WTC11 (cell line): ENCODE measurements around the gene AMELX. TPM values are rescaled to one million over a fixed set of nuclear protein-coding genes. Genes with fewer than 3 reads are reported as not detected.

ENCODE experiments used
- ATAC-seq: fragments of 200-7000 bp; cut with Tn5 transposase; 2 replicates; pipeline ENCODE4 v1.10.0; 2021; ENCODE audit warnings: mild to moderate bottlenecking, moderate library complexity
- CTCF ChIA-PET: fragments of 300-600 bp; sonication (Branson Sonifier 250); formaldehyde crosslinking; loops from one replicate; lab custom pipeline; 2021; ENCODE audit warnings: antibody characterized with exemption; lab: Charles Lee
- POLR2A ChIA-PET: fragments of 350-600 bp; sonication (Branson Sonifier 250); formaldehyde crosslinking; loops from one replicate; lab custom pipeline; 2021; ENCODE audit warnings: antibody characterized with exemption; lab: Charles Lee
- DNase-seq: peaks from one replicate; pipeline ENCODE4 v3.0.0; 2021; ENCODE audit warnings: low spot score
- H3K27ac Mint-ChIP-seq: 2 replicates; pipeline ENCODE4 v1.8.0; 2021; ENCODE audit warnings: mixed read lengths
- H3K27me3 Mint-ChIP-seq: 2 replicates; pipeline ENCODE4 v1.8.0; 2021; ENCODE audit warnings: low read depth, mild to moderate bottlenecking, moderate library complexity, mixed read lengths
- H3K36me3 Mint-ChIP-seq: 2 replicates; pipeline ENCODE4 v1.8.0; 2021; ENCODE audit warnings: mixed read lengths
- H3K4me1 Mint-ChIP-seq: 2 replicates; pipeline ENCODE4 v1.8.0; 2022; ENCODE audit warnings: mixed read lengths
- H3K4me3 Mint-ChIP-seq: 2 replicates; pipeline ENCODE4 v1.8.0; 2021; ENCODE audit warnings: mild to moderate bottlenecking, moderate library complexity, mixed read lengths
- H3K9me3 Mint-ChIP-seq: 2 replicates; pipeline ENCODE4 v1.8.0; 2021; ENCODE audit warnings: mixed read lengths
- ATF2 ChIP-seq: sonication (generic); formaldehyde crosslinking; IDR thresholded peaks from 2 replicates; pipeline ENCODE4 v1.8.1; 2022; ENCODE audit warnings: low read depth, missing genetic modification reagents, borderline replicate concordance
- CBFB ChIP-seq: sonication (generic); formaldehyde crosslinking; IDR thresholded peaks from 2 replicates; pipeline ENCODE4 v1.8.1; 2022; ENCODE audit warnings: mild to moderate bottlenecking, low read depth, missing genetic modification reagents
- CREM ChIP-seq: sonication (generic); formaldehyde crosslinking; IDR thresholded peaks from 2 replicates; pipeline ENCODE4 v1.8.1; 2022; ENCODE audit warnings: mild to moderate bottlenecking, missing genetic modification reagents, moderate library complexity
- ELF4 ChIP-seq: sonication (generic); formaldehyde crosslinking; IDR thresholded peaks from 2 replicates; pipeline ENCODE4 v1.8.1; 2022; ENCODE audit warnings: low read depth, mild to moderate bottlenecking, moderate library complexity, missing genetic modification reagents
- FOXK1 ChIP-seq: sonication (generic); formaldehyde crosslinking; IDR thresholded peaks from 2 replicates; pipeline ENCODE4 v1.8.0; 2022; ENCODE audit warnings: mild to moderate bottlenecking, moderate library complexity, missing genetic modification reagents
- GABPB1 ChIP-seq: sonication (generic); formaldehyde crosslinking; IDR thresholded peaks from 2 replicates; pipeline ENCODE4 v1.8.1; 2023; ENCODE audit warnings: mild to moderate bottlenecking, missing genetic modification reagents
- HMGA2 ChIP-seq: fragments of 250-450 bp; sonication (Bioruptor Pico); IDR thresholded peaks from 2 replicates; pipeline ENCODE4 v1.4.0; 2021; ENCODE audit warnings: mild to moderate bottlenecking, moderate library complexity
- KAT7 ChIP-seq: sonication (generic); formaldehyde crosslinking; IDR thresholded peaks from 2 replicates; pipeline ENCODE4 v1.8.1; 2023; ENCODE audit warnings: missing genetic modification reagents, mild to moderate bottlenecking, borderline replicate concordance
- MAX ChIP-seq: sonication (generic); formaldehyde crosslinking; IDR thresholded peaks from 2 replicates; pipeline ENCODE4 v1.8.0; 2022; ENCODE audit warnings: mild to moderate bottlenecking, missing genetic modification reagents
- MLX ChIP-seq: sonication (generic); formaldehyde crosslinking; IDR thresholded peaks from 2 replicates; pipeline ENCODE4 v1.8.1; 2023; ENCODE audit warnings: mild to moderate bottlenecking, missing genetic modification reagents, moderate library complexity
- MYBL2 ChIP-seq: sonication (generic); formaldehyde crosslinking; IDR thresholded peaks from 2 replicates; pipeline ENCODE4 v1.8.1; 2023; ENCODE audit warnings: mild to moderate bottlenecking, moderate library complexity, missing genetic modification reagents
- NFYB ChIP-seq: sonication (generic); formaldehyde crosslinking; conservative IDR thresholded peaks from 2 replicates; pipeline ENCODE4 v1.8.0; 2022; ENCODE audit warnings: low read depth, missing genetic modification reagents
- RELA ChIP-seq: sonication (generic); formaldehyde crosslinking; IDR thresholded peaks from 2 replicates; pipeline ENCODE4 v1.8.1; 2022; ENCODE audit warnings: missing genetic modification reagents, mild to moderate bottlenecking, borderline replicate concordance
- SMAD4 ChIP-seq: sonication (generic); formaldehyde crosslinking; IDR thresholded peaks from 2 replicates; pipeline ENCODE4 v1.8.0; 2022; ENCODE audit warnings: mild to moderate bottlenecking, missing genetic modification reagents
- SP1 ChIP-seq: sonication (generic); formaldehyde crosslinking; conservative IDR thresholded peaks from 2 replicates; pipeline ENCODE4 v1.8.1; 2022; ENCODE audit warnings: missing genetic modification reagents
- TCF7 ChIP-seq: sonication (generic); formaldehyde crosslinking; IDR thresholded peaks from 2 replicates; pipeline ENCODE4 v1.8.0; 2022; ENCODE audit warnings: mild to moderate bottlenecking, low read depth, missing genetic modification reagents, moderate library complexity
- TP53 ChIP-seq: sonication (generic); formaldehyde crosslinking; IDR thresholded peaks from 2 replicates; pipeline ENCODE4 v1.8.1; 2023; ENCODE audit warnings: mild to moderate bottlenecking, missing genetic modification reagents
- ZMAT4 ChIP-seq: fragments of 250-450 bp; sonication (Bioruptor Pico); IDR thresholded peaks from 2 replicates; pipeline ENCODE4 v1.9.0; 2021; ENCODE audit warnings: mild to moderate bottlenecking
- ZNF219 ChIP-seq: sonication (generic); formaldehyde crosslinking; IDR thresholded peaks from 2 replicates; pipeline ENCODE4 v1.8.0; 2023; ENCODE audit warnings: missing genetic modification reagents, mild to moderate bottlenecking, borderline replicate concordance
- ZNF263 ChIP-seq: sonication (generic); formaldehyde crosslinking; IDR thresholded peaks from 2 replicates; pipeline ENCODE4 v1.8.1; 2022; ENCODE audit warnings: low read depth, mild to moderate bottlenecking, moderate library complexity, missing genetic modification reagents
- ZNF512 ChIP-seq: sonication (generic); formaldehyde crosslinking; IDR thresholded peaks from 2 replicates; pipeline ENCODE4 v1.8.1; 2022; ENCODE audit warnings: missing genetic modification reagents, borderline replicate concordance
- ZNF671 ChIP-seq: fragments of 250-450 bp; sonication (Bioruptor Pico); IDR thresholded peaks from 2 replicates; pipeline ENCODE4 v1.8.0; 2021; ENCODE audit warnings: mild to moderate bottlenecking
- ZSCAN18 ChIP-seq: fragments of 250-450 bp; sonication (Bioruptor Pico); IDR thresholded peaks from 2 replicates; pipeline ENCODE4 v2.1.2; 2022; ENCODE audit warnings: mild to moderate bottlenecking, moderate library complexity
- total RNA-seq: library from RNA; stranded (reverse); gene quantifications from 3 replicates; pipeline ENCODE4 v1.2.3, GENCODE V29; 2021

The AMELX gene
- total RNA-seq, 1 experiment from 2014 or later = not detected

- no peak for TF ChIP-seq ZSCAN18 (CRISPR knock-in tag)
- no peak for TF ChIP-seq ZNF263 (CRISPR knock-in tag)
These were observed 11.2 kb upstream of the AMELX start (continued) for GRCh38 chrX:11282043-11282442.

GRCh38 chrX:11285651-11286050 lies 7.6 kb upstream of the AMELX start:
- POLR2A ChIA-PET = no interaction called here
- TF ChIP-seq CREM (CRISPR knock-in tag) = no peak
- no peak for TF ChIP-seq NFYB
- no peak for ATAC-seq
- no peak for DNase-seq
- CTCF ChIA-PET = no interaction called here
- H3K27ac Mint-ChIP-seq = no peak overlapping the region
- H3K36me3 Mint-ChIP-seq = no peaks in the 10 kb centered on the region
- H3K9me3 Mint-ChIP-seq = no peaks in the 10 kb centered on the region
- no peak overlapping the region for H3K4me3 Mint-ChIP-seq
- no peaks in the 10 kb centered on the region for H3K4me1 Mint-ChIP-seq
- peaks cover 7% of the 10 kb centered on the region; the same call in 1 of the 2 replicates for H3K27me3 Mint-ChIP-seq

GRCh38 chrX:11287505-11287904 lies 5.7 kb upstream of the AMELX start:
- POLR2A ChIA-PET = no interaction called here
- Mint-ChIP-seq H3K9me3 (no peaks in the 10 kb centered on the region), H3K4me3 (no peak overlapping the region), H3K36me3 (no peaks in the 10 kb centered on the region), H3K27me3 (peaks cover 21% of the 10 kb centered on the region), H3K27ac (no peak overlapping the region), H3K4me1 (no peaks in the 10 kb centered on the region)
- DNase-seq (no peak), ATAC-seq (no peak)
- TF ChIP-seq MAX (CRISPR knock-in tag) = no peak
- no peak for TF ChIP-seq ZNF219 (CRISPR knock-in tag)
- no peak for TF ChIP-seq ELF4
- TF ChIP-seq CBFB (CRISPR knock-in tag) = no peak
- TF ChIP-seq TP53 (CRISPR knock-in tag) = no peak
- no peak for TF ChIP-seq RELA
- TF ChIP-seq HMGA2 = no peak
- TF ChIP-seq ZSCAN18 (CRISPR knock-in tag) = no peak
- TF ChIP-seq ZNF671 (CRISPR knock-in tag) = no peak
- no peak for TF ChIP-seq MYBL2
- no peak for TF ChIP-seq FOXK1
- TF ChIP-seq ZMAT4 (CRISPR knock-in tag) = no peak
- TF ChIP-seq SMAD4 (CRISPR knock-in tag) = no peak
- CTCF ChIA-PET = no interaction called here

- Mint-ChIP-seq H3K27ac (no peak overlapping the region), H3K4me1 (0 out of 2 replicates have a peak, but pooled peaks cover 1% of the 10 kb centered on the region), H3K27me3 (peaks cover 47% of the 10 kb centered on the region), H3K4me3 (no peak overlapping the region), H3K9me3 (no peaks in the 10 kb centered on the region), H3K36me3 (no peaks in the 10 kb centered on the region)
- CTCF ChIA-PET = no interaction called here
- ATAC-seq (no peak), DNase-seq (no peak)
- POLR2A ChIA-PET = no interaction called here
- TF ChIP-seq ATF2 (CRISPR knock-in tag) (no peak), MLX (CRISPR knock-in tag) (no peak), TCF7 (no peak), ZMAT4 (CRISPR knock-in tag) (no peak), NFYB (no peak), KAT7 (CRISPR knock-in tag) (no peak), ZNF512 (no peak), MYBL2 (no peak), SP1 (no peak), GABPB1 (CRISPR knock-in tag) (no peak), MAX (CRISPR knock-in tag) (no peak), TP53 (CRISPR knock-in tag) (no peak)
These were observed 2.7 kb upstream of the AMELX start for GRCh38 chrX:11290416-11291102.
